Loucy (cell line): Measurements from ENCODE around the gene LRCH1.

Experiments
- CTCF ChIP-seq: fragments of 200-600 bp; sonication (generic); conservative IDR thresholded peaks from 2 replicates; pipeline ENCODE4 v1.5.1; 2014; ENCODE audit warnings: mild to moderate bottlenecking, antibody characterized with exemption, low read length
- EZH2phosphoT487 ChIP-seq: fragments of 200-600 bp; IDR thresholded peaks from 2 replicates; pipeline ENCODE4 v1.6.1; 2018; ENCODE audit warnings: antibody characterized with exemption, mild to moderate bottlenecking, moderate library complexity, borderline replicate concordance

- no peak for TF ChIP-seq CTCF
- no peak for TF ChIP-seq EZH2phosphoT487
Measured at GRCh38 chr13:46640843-46641242, 87.9 kb downstream of the LRCH1 start.
